22Rv1 (cell line): Measurements from ENCODE around the gene NCKAP5.

Source experiments
- ZFX ChIP-seq: fragments of 450-650 bp; IDR thresholded peaks from 2 replicates; pipeline ENCODE4 v1.6.1; 2017; ENCODE audit warnings: antibody characterized with exemption, borderline replicate concordance
- TF ChIP-seq, protein P1 (sequence below): fragments of 450-650 bp; IDR thresholded peaks from 2 replicates; pipeline ENCODE4 v1.5.1; 2017; ENCODE audit warnings: mild to moderate bottlenecking

DNA sequence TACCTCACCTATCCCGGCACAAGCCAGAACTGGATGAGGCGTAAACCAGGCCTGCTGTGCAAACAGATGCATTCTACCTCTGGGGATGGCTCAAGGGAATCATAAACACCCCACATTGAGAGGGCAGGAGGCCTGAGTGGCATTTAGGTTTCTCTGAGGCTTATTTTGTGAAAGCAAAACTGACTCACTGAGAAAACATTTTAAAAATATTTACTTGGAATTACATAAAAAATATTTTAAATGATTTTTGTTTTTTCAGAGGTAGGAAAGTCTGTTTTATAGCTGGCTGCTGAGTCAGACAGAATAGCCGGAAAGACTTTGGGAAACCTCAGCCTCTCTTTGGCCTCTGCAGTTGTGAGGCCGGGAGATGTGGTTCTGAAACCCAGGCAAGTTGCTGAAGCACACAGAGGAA, 244.1 kb downstream of the NCKAP5 start:
- TF ChIP-seq, protein P1, sequence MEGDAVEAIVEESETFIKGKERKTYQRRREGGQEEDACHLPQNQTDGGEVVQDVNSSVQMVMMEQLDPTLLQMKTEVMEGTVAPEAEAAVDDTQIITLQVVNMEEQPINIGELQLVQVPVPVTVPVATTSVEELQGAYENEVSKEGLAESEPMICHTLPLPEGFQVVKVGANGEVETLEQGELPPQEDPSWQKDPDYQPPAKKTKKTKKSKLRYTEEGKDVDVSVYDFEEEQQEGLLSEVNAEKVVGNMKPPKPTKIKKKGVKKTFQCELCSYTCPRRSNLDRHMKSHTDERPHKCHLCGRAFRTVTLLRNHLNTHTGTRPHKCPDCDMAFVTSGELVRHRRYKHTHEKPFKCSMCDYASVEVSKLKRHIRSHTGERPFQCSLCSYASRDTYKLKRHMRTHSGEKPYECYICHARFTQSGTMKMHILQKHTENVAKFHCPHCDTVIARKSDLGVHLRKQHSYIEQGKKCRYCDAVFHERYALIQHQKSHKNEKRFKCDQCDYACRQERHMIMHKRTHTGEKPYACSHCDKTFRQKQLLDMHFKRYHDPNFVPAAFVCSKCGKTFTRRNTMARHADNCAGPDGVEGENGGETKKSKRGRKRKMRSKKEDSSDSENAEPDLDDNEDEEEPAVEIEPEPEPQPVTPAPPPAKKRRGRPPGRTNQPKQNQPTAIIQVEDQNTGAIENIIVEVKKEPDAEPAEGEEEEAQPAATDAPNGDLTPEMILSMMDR: no peak
- no peak for TF ChIP-seq ZFX
